KMS-11 (cell line): ENCODE results near the gene ADAMTS6.
"Not testable (repeated sequence)": the region's sequence is repeated elsewhere in the genome, so short reads cannot be mapped to it uniquely, and the experiment has no call there.

Experiments used
- H2AFZ ChIP-seq: fragments of 200-600 bp; sonication (generic); 2 replicates; pipeline ENCODE4 v1.6.1; 2016; ENCODE audit warnings: antibody characterized with exemption, mixed run types, low read depth
- H3K27ac ChIP-seq: fragments of 200-600 bp; sonication (generic); 2 replicates; pipeline ENCODE4 v1.6.1; 2016; ENCODE audit warnings: mild to moderate bottlenecking, mixed run types
- H3K27me3 ChIP-seq: fragments of 200-600 bp; sonication (generic); 2 replicates; pipeline ENCODE4 v1.6.1; 2017; ENCODE audit warnings: mild to moderate bottlenecking, low read depth, mixed run types, moderate library complexity; ENCODE audit not compliant: insufficient read depth
- H3K36me3 ChIP-seq: fragments of 200-600 bp; sonication (generic); 2 replicates; pipeline ENCODE4 v1.6.1; 2017; ENCODE audit warnings: mild to moderate bottlenecking, mixed run types; ENCODE audit not compliant: insufficient read depth
- H3K4me1 ChIP-seq: fragments of 200-600 bp; sonication (generic); 2 replicates; pipeline ENCODE4 v1.6.1; 2016; ENCODE audit warnings: mild to moderate bottlenecking, low read depth, mixed run types; ENCODE audit not compliant: poor library complexity, severe bottlenecking
- H3K4me2 ChIP-seq: fragments of 200-600 bp; sonication (generic); 2 replicates; pipeline ENCODE4 v1.7.0; 2016; ENCODE audit warnings: mild to moderate bottlenecking, mixed run types
- H3K4me3 ChIP-seq: fragments of 200-600 bp; sonication (generic); IDR thresholded peaks from 2 replicates; pipeline ENCODE4 v1.6.1; 2017; ENCODE audit warnings: low read depth, low read length, mixed read lengths; ENCODE audit not compliant: insufficient read depth
- H3K79me2 ChIP-seq: fragments of 200-600 bp; sonication (generic); 2 replicates; pipeline ENCODE4 v1.6.1; 2016; ENCODE audit warnings: low read depth, mixed run types; ENCODE audit not compliant: insufficient read depth
- H3K9ac ChIP-seq: fragments of 200-600 bp; sonication (generic); 2 replicates; pipeline ENCODE4 v1.6.1; 2016; ENCODE audit warnings: mild to moderate bottlenecking, mixed run types
- H4K20me1 ChIP-seq: fragments of 200-600 bp; sonication (generic); 2 replicates; pipeline ENCODE4 v1.6.1; 2016; ENCODE audit warnings: mild to moderate bottlenecking, mixed run types; ENCODE audit not compliant: insufficient read depth
- TF ChIP-seq, protein P1 (sequence below): fragments of 200-600 bp; sonication (generic); conservative IDR thresholded peaks from 2 replicates; pipeline ENCODE4 v1.6.1; 2017; ENCODE audit warnings: low read depth, mild to moderate bottlenecking, antibody characterized with exemption, low read length, moderate library complexity, mixed read lengths

The ADAMTS6 gene

DNA sequence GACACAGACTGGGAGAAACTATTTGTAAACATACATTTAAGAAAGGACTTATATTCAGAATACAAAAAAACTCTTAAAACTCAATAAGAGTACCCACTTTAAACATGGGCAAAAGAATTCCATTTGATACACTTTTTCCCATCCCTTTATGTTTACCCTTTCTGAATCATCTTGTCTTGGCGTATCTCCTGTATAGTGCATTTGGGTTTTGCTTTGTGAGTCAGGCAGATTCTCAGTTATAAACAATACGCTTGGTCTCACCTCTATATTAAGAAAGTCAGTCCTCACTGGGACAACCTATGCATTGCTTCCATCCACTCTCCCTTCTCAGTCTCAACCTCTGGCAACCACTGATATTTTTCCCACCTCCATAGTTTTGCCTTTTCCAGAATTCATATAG is 27.3 kb upstream of the ADAMTS6 start:
- Histone ChIP-seq H4K20me1 (no peaks in the 10 kb centered on the region), H3K36me3 (no peaks in the 10 kb centered on the region), H3K27ac (no peak overlapping the region), H3K9ac (no peak overlapping the region), H3K27me3 (no peaks in the 10 kb centered on the region), H3K4me2 (no peak overlapping the region), H3K79me2 (no peaks in the 10 kb centered on the region), H2AFZ (no peak overlapping the region), H3K4me3 (no peak overlapping the region), H3K4me1 (no peaks in the 10 kb centered on the region)
- TF ChIP-seq, protein P1, sequence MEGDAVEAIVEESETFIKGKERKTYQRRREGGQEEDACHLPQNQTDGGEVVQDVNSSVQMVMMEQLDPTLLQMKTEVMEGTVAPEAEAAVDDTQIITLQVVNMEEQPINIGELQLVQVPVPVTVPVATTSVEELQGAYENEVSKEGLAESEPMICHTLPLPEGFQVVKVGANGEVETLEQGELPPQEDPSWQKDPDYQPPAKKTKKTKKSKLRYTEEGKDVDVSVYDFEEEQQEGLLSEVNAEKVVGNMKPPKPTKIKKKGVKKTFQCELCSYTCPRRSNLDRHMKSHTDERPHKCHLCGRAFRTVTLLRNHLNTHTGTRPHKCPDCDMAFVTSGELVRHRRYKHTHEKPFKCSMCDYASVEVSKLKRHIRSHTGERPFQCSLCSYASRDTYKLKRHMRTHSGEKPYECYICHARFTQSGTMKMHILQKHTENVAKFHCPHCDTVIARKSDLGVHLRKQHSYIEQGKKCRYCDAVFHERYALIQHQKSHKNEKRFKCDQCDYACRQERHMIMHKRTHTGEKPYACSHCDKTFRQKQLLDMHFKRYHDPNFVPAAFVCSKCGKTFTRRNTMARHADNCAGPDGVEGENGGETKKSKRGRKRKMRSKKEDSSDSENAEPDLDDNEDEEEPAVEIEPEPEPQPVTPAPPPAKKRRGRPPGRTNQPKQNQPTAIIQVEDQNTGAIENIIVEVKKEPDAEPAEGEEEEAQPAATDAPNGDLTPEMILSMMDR = no peak

DNA sequence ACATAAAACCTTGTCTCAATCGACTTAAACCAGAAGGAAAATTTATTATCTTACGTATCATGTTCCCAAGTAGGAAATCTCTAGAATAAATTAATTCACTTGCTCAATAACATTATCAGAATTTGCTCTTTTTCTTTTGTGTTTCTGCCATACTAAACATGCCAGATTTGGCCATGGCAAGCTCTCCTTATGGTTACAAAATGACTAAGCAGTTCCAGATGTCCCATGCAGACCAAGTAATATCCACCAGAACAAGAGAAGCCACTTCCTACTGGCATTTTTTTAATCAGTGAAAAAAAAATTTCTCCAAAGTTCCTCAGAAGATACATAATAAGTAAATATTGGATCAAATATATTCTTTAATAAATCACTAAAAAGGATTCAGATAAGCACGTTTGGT is 25.2 kb upstream of the ADAMTS6 start:
- no peak overlapping the region for H3K4me2 ChIP-seq
- no peaks in the 10 kb centered on the region for H3K36me3 ChIP-seq
- H3K79me2 ChIP-seq = no peaks in the 10 kb centered on the region
- H3K4me1 ChIP-seq = no peaks in the 10 kb centered on the region
- H3K4me3 ChIP-seq = no peak overlapping the region
- H3K9ac ChIP-seq = no peak overlapping the region
- TF ChIP-seq, protein P1 = no peak
- no peaks in the 10 kb centered on the region for H4K20me1 ChIP-seq
- H2AFZ ChIP-seq = no peak overlapping the region
- H3K27ac ChIP-seq = no peak overlapping the region
- H3K27me3 ChIP-seq = no peaks in the 10 kb centered on the region

DNA sequence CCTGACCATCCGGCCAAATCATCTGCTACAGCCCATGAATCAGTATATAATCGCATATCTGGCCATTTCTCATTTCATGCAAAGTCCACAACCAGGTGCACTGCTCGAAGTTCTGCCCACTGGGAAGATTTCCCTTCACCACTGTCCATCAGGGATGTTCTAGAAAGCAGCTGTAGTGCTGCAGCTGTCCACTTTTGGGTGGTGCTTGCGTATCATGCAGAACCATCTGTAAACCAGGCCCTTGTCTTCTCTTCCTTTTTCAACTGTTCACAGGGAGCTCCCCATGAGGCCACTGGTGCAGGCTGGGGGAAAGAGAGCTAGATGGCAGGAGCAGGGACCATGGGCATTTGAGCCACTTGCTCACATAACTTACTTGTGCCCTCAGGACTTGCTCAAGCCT is 7.4 kb upstream of the ADAMTS6 start:
- no peaks in the 10 kb centered on the region for H3K4me1 ChIP-seq
- H2AFZ ChIP-seq = no peak overlapping the region
- H3K79me2 ChIP-seq = no peaks in the 10 kb centered on the region
- no peaks in the 10 kb centered on the region for H3K36me3 ChIP-seq
- H3K27me3 ChIP-seq = no peaks in the 10 kb centered on the region
- no peak overlapping the region for H3K27ac ChIP-seq
- TF ChIP-seq, protein P1 = no peak
- H3K4me2 ChIP-seq = no peak overlapping the region
- no peak overlapping the region for H3K9ac ChIP-seq
- H3K4me3 ChIP-seq = no peak overlapping the region
- H4K20me1 ChIP-seq = no peaks in the 10 kb centered on the region

DNA sequence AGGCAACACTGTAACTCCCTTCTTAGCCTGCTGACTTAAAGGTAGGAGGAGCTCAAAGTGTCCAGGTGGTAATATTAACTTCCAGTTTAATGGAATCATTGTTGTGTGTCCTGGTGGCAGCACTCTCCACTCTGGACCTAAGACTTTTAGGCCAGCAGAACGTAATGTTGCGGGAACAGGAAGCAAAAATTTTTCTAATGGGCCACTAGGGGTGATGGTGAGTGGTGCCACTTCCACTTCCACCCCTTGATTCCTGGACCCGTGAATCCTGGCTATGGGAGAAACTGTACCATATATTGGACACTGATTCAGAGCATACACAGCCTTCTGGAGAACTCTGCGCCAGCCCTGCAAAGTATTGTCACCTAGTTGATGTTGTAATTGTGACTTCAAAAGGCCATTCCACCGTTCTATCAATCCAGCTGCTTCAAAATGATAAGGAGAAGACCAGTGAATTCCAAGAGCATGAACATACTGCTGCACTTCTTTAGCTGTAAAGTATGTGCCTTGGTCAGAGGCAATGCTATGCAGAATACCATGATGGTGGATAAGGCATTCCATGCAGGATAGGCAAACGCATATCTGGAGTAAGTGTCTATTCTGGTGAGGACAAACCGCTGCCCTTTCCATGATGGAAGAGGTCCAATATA is 6.4 kb upstream of the ADAMTS6 start:
- not testable (repeated sequence) for H3K4me3 ChIP-seq, H3K4me1 ChIP-seq, H3K79me2 ChIP-seq, H3K27ac ChIP-seq, H3K36me3 ChIP-seq, H2AFZ ChIP-seq, H3K27me3 ChIP-seq, H4K20me1 ChIP-seq, H3K9ac ChIP-seq, H3K4me2 ChIP-seq

DNA sequence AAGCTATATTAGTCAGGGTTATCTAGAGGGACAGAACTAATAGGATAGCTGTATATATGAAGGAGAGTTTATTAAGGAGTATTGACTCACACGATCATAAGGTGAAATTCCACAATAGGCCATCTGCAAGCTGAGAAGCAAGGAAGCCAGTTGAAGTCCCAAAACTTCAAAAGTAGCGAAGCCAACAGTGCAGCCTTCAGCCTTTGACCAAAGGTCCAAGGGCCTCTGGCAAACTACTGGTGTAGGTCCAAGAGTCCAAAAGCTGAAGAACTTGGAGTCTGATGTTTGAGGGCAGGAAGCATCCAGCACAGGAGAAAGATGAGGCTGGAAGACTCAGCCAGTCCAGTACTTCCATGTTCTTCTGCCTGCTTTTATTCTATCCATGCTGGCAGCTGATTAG is 5.1 kb upstream of the ADAMTS6 start:
- H3K36me3 ChIP-seq, H3K79me2 ChIP-seq, H3K4me3 ChIP-seq, H3K27ac ChIP-seq, H4K20me1 ChIP-seq, H3K4me2 ChIP-seq, H3K4me1 ChIP-seq, H3K9ac ChIP-seq, H3K27me3 ChIP-seq, H2AFZ ChIP-seq: not testable (repeated sequence)
